NCI-H146 treated with DMSO at 0.1 percent for 48 hours (cell line): Measurements from ENCODE around the gene SRPX.

ENCODE experiments used
- DNase-seq: peaks from one replicate; lab custom pipeline; 2025; ENCODE audit not compliant: unreplicated experiment; lab: John Stamatoyannopoulos, UW

The SRPX gene

GRCh38 chrX:38220415-38221390 is at the start of gene SRPX:
SRPX (minus strand) TSS chrX:38220871; CDS start chrX:38220792, 79 bp downstream.
- no peak for DNase-seq

- DNase-seq, result no peak
Observed at GRCh38 chrX:38268011-38268410, 47.3 kb upstream of the SRPX start.

GRCh38 chrX:38262715-38263620 is 42.3 kb upstream of the SRPX start:
- DNase-seq, result no peak

GRCh38 chrX:38260231-38260630 is 39.6 kb upstream of the SRPX start:
- DNase-seq, result no peak

GRCh38 chrX:38256019-38256418 is 35.3 kb upstream of the SRPX start:
- DNase-seq, result no peak

GRCh38 chrX:38249965-38250364 is 29.3 kb upstream of the SRPX start:
- DNase-seq, result no peak

- DNase-seq, result no peak
Observed at GRCh38 chrX:38247051-38247450, 26.4 kb upstream of the SRPX start.

- DNase-seq, result no peak
Observed at GRCh38 chrX:38240541-38240940, 19.9 kb upstream of the SRPX start.

- no peak for DNase-seq
Observed at GRCh38 chrX:38236901-38237615, 16.4 kb upstream of the SRPX start.

- DNase-seq, result no peak
Observed at GRCh38 chrX:38233891-38234667, 13.4 kb upstream of the SRPX start.

- no peak for DNase-seq
Observed at GRCh38 chrX:38232079-38232686, 11.5 kb upstream of the SRPX start.

GRCh38 chrX:38225093-38225492 is 4.4 kb upstream of the SRPX start:
- no peak for DNase-seq

GRCh38 chrX:38224160-38224559 is 3.5 kb upstream of the SRPX start:
- no peak for DNase-seq

- no peak for DNase-seq
Observed at GRCh38 chrX:38221391-38221929, 789 bp upstream of the SRPX start.

GRCh38 chrX:38220024-38220414 is 652 bp downstream of the SRPX start:
- DNase-seq, result no peak

- DNase-seq, result no peak
Observed at GRCh38 chrX:38216642-38217041, 4.0 kb downstream of the SRPX start.

- DNase-seq, result no peak
Observed at GRCh38 chrX:38214551-38215531, 5.8 kb downstream of the SRPX start.

GRCh38 chrX:38214044-38214443 is 6.6 kb downstream of the SRPX start:
- DNase-seq, result no peak
